ENCODE results near the gene SYPL1.
A peak's percentile ranks its signal among the peaks of the same experiment; 100 is the strongest.

SYPL1 gene

DNA sequence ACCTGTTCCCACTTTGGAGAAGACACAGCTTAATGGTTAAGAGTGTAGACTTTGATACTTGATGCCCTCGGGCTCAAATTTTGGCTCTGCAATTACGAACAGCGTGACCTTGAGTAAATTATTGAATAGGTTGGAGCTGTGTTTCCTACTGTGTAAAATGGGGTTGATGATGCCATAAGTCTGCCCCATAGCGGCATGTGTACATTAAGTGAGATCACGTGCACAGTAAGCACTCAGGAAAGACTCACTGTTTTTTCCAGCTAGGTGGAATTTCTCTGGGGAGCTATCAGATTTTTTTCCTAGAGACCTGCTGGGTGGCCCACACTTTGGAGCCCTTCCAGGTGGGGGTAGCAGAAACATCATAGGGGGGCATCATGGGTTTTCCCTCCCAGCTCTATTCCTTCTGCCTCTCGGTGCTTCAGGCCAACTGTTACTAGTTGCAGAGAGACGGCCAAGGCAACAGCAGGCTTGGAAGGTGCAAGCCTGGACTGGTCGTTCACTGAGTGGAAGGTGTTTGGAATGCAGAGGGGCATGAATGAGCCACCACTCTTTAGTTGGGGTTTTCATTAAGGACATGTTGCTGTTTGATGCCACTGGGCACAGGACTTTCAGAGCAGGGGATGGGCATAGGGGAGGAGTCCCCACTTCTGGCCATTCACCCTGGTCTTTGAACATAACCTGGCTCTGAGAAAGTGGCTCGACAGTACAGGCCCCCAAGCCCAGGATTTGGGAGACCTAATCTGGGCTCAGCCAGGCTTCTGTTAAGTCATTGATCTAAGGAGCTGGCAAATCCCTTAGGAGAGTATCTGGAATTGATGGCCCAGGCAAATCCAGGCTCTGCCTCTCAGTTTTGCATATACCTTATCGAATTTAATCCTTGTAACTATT, 64.0 kb downstream of the SYPL1 start:
- no peak for DNase-seq (ENCODE audit: extremely low spot score)
- TF ChIP-seq, protein P1, sequence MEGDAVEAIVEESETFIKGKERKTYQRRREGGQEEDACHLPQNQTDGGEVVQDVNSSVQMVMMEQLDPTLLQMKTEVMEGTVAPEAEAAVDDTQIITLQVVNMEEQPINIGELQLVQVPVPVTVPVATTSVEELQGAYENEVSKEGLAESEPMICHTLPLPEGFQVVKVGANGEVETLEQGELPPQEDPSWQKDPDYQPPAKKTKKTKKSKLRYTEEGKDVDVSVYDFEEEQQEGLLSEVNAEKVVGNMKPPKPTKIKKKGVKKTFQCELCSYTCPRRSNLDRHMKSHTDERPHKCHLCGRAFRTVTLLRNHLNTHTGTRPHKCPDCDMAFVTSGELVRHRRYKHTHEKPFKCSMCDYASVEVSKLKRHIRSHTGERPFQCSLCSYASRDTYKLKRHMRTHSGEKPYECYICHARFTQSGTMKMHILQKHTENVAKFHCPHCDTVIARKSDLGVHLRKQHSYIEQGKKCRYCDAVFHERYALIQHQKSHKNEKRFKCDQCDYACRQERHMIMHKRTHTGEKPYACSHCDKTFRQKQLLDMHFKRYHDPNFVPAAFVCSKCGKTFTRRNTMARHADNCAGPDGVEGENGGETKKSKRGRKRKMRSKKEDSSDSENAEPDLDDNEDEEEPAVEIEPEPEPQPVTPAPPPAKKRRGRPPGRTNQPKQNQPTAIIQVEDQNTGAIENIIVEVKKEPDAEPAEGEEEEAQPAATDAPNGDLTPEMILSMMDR (IDR thresholded peaks at IDR 0.05; ENCODE audit: control extremely low read depth, extremely low read depth, low read depth, missing control alignments) = no peak
- CTCF ChIA-PET = interaction anchor here (1.1 to 6.7 kb wide), 7 partner anchors 66 to 391 kb away, joined by 3 to 42 read pairs (median 6); no protein-coding TSS in a partner anchor
- POLR2A ChIA-PET = no interaction called here

DNA sequence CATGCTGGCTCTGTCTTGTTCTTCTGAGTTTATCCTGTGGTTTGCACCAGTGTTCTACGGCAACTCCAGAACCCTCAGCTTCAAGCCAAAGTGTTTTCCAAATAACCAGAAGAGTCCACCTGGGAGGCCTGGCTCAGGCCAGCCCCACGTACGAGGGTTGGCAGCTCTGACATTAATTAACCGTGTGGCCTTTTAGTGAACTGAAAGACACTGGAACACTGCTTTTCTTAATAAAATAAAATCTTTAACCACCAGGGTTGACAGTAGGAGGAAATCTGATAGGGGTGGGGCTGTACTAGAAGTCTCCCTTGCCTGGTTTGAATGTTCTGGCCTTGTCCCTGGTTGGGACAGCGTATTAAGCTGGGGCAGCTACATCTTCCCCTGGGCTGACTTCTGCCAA, 64.9 kb downstream of the SYPL1 start:
- ChIA-PET POLR2A (no interaction called here), CTCF (interaction anchor here (0.8 to 6.7 kb wide), 12 partner anchors 9 to 396 kb away, joined by 3 to 42 read pairs (median 4); no protein-coding TSS in a partner anchor)
- TF ChIP-seq, protein P1 (IDR thresholded peaks at IDR 0.05; ENCODE audit: control extremely low read depth, extremely low read depth, low read depth, missing control alignments) = no peak
- DNase-seq (ENCODE audit: extremely low spot score) = no peak

DNA sequence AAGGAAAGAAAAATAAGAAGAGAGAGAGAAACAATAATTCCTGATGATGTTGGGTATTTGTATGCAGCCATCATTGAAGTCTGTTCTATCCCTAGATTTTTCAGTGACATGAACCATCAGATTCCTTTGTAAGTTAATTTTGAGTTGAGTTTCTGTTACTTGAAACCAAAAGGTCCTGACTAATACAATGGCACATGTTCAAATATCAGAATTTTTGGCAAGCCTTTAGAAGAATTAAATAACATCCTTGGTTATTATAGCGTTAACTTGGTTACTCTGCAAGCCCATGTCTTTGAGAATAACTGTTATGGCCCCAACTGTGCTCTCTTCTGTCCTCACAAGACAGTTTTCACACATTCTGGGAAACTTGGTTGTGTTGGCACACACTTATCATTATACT, 66.5 kb downstream of the SYPL1 start:
- TF ChIP-seq, protein P1 (IDR thresholded peaks at IDR 0.05; ENCODE audit: control extremely low read depth, extremely low read depth, low read depth, missing control alignments) = no peak
- ChIA-PET POLR2A (no interaction called here), CTCF (interaction anchor here (1.0 to 6.7 kb wide), 6 partner anchors 11 to 395 kb away, joined by 3 to 61 read pairs (median 8); no protein-coding TSS in a partner anchor)
- no peak for DNase-seq (ENCODE audit: extremely low spot score)

DNA sequence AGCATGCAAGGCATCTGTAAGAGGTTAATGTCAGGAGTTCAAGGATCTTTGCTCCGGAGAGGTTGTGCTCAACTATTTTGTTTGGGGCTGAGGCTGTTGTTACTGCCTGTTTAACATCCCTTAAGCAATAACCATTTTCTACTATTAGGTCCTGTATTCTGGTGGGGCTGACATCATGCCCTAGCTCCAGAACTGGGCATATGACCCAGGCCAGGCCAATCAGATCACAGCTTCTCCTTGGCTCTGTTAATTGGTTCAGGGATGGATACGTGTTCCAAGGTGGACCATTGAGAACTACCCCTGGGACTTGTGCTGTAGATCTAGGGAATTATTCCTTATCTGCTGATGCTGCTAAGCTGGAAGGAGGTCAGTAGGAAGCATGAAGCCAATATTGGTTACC, 67.0 kb downstream of the SYPL1 start:
- TF ChIP-seq, protein P1 (IDR thresholded peaks at IDR 0.05; ENCODE audit: control extremely low read depth, extremely low read depth, low read depth, missing control alignments) = no peak
- ChIA-PET POLR2A (no interaction called here), CTCF (interaction anchor here (1.0 to 6.7 kb wide), 6 partner anchors 11 to 393 kb away, joined by 3 to 61 read pairs (median 8); no protein-coding TSS in a partner anchor)
- DNase-seq (ENCODE audit: extremely low spot score) = no peak

DNA sequence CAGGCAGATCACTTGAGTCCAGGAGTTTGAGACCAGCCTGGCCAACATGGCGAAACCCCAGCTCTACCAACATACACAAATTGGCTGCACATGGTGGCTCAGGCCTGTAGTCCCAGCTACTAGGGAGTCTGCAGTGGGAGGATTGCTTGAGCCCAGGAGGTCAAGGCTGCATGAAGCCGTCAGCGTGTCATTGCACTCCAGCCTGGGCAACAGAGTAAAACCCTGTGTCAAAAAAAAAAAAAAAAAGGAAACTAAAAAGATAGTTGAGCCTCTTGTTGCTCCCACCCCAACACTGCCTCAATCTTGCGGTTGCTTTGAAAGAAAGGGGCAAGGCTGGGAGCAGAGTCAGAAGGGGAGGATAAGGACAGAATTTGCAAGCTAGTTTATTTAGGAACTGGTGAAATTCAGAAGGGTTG, 69.9 kb downstream of the SYPL1 start:
- ChIA-PET CTCF (interaction anchor here (0.6 to 5.8 kb wide), 32 partner anchors 8 to 443 kb away, joined by 3 to 61 read pairs (median 5); no protein-coding TSS in a partner anchor), POLR2A (interaction anchor here (0.7 kb wide), 1 partner anchor 70 kb away, joined by 8 read pairs; the partner anchor contains the start of gene SYPL1)
- no peak for DNase-seq (ENCODE audit: extremely low spot score)
- TF ChIP-seq, protein P1 (IDR thresholded peaks at IDR 0.05; ENCODE audit: control extremely low read depth, extremely low read depth, low read depth, missing control alignments) = no peak

DNA sequence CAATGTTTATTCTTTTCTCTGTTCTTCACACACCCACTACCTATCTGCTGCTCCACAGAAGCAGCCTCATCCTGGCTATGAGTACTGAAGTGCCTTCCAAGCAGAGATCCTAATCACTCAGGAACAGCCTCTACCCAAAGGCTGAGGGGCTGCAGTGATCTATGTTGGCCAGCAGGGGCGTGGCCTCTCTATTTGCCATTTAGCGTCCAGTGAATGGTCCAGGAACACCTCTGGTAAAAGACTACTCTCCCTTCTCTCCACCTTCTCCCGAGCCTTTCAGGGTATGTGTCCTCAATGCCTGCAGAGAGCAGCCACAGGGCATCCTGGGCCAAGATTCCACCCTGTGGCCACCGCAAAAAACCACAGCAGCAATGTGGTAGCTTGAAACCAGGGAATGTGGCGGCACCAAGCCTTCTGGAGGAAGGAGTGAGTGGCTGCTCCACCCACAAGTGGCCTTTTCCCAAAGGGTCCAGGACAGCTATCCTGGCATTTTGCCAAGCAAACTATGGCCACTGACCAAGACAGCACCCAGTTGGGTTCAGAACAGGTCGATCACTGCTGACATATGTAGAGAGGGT, 70.9 kb downstream of the SYPL1 start:
- DNase-seq (ENCODE audit: extremely low spot score) = peak; percentile 66
- TF ChIP-seq, protein P1 (IDR thresholded peaks at IDR 0.05; ENCODE audit: control extremely low read depth, extremely low read depth, low read depth, missing control alignments) = peak; percentile 58
- POLR2A ChIA-PET = no interaction called here
- CTCF ChIA-PET = interaction anchor here (0.7 to 5.8 kb wide), 21 partner anchors 10 to 404 kb away, joined by 3 to 61 read pairs (median 5); no protein-coding TSS in a partner anchor

Data from GM10248 (cell line).